HS-5 (cell line): ENCODE data around the gene C3orf52.

Experiments used
- DNase-seq: peaks from one replicate; pipeline ENCODE4 v3.0.0-alpha.2; 2012; ENCODE audit warnings: low read depth

Gene C3orf52

DNA sequence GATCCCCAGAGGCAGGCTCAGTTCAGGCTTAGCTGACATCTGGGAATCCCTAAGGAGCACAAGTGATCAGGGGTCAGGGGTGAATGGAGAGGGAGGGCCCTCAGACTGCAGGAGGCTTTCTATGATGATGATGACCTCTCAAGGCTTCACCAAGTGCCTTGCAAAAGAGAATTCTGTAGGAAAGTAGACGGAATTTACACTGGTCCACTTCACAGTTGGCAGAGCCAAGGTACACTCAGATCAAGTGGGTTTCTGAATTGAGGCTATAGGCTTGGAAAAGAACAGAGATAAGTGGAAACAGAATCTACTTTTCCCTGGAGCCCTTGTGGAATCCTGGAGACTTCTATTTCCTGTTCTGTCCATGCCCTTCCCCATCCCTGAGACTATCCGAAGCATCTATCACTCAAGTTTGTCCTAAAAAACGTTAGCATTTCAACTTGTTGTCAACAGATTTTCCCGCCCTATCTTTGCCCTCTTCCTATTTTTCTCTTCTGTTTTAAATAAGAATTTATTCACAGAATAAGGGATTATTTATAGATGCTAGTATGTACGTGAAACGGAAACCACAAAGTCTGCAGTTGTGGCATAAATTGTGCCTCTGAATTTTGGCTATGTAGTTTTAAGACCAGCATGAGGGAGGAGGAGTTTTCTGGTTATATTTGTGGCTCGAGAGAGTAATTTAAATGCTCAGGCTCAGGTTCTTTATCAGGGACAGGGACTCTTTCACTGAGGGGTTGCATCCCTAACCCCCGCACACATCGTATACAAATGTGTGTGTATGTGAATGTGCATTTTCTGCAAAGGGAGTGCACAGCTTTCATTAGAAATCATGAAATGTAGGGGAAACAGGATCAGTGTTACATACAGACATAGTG is 34.0 kb downstream of the C3orf52 start:
- DNase-seq, result no peak

GRCh38 chr3:112121577-112122547 is 35.7 kb downstream of the C3orf52 start:
- DNase-seq, result no peak

- DNase-seq, result no peak
Observed at GRCh38 chr3:112122870-112123269, 36.7 kb downstream of the C3orf52 start.

DNA sequence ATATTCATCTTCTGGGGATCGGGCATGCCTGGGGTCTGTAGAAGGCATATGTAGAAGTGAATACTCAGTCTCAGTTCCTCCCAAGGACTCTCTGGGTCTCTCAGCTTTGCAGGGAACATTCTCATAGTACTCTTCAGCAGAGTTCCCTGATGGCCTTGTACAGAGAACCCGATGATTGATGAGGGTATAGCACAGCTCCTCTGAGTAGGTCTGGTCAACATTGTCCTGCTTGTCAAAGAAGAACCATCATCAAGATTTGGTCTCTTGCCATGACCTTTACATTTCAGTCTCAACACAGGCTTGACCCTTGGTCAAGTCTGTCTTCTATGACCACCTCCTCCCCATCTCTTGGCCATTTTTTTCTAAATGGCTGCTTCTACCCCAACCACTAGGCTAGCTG is 37.4 kb downstream of the C3orf52 start:
- DNase-seq, result no peak

DNA sequence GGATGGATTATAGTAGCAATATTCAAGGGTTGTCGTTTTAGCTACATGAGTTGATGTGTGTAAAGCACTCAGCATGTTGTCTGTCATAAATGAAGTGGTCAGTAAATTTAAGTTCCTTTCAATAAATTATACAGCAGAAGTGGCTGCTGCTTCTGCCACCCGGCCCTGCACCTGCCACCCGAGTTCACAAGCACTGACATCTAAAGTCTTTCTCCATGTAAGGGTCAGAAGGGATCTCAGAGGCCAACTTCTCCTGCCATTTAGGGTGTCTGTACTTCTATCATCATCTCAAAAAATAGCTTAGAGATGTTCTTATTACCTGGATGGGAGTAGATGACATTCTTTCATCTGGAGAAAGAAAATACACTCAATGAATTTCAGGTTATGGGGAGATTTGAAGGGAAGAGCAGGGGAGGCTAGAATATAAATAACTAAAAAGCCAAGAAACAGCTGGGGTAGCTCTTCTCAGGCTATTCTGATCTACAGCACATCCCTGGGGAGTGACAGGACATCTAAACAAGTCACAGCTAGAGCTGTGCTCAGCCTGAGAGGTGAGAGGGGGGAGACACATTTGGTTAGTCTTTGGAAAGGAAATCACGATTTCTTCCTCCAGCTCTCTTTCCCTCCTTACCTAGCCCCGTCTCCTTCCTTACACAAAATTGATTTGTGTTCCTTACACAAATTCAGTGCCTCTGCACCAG is 38.9 kb downstream of the C3orf52 start:
- DNase-seq, result no peak

GRCh38 chr3:112126511-112126911 is 40.3 kb downstream of the C3orf52 start:
- DNase-seq, result no peak

- DNase-seq, result no peak
Observed at GRCh38 chr3:112127522-112128494, 41.6 kb downstream of the C3orf52 start.

DNA sequence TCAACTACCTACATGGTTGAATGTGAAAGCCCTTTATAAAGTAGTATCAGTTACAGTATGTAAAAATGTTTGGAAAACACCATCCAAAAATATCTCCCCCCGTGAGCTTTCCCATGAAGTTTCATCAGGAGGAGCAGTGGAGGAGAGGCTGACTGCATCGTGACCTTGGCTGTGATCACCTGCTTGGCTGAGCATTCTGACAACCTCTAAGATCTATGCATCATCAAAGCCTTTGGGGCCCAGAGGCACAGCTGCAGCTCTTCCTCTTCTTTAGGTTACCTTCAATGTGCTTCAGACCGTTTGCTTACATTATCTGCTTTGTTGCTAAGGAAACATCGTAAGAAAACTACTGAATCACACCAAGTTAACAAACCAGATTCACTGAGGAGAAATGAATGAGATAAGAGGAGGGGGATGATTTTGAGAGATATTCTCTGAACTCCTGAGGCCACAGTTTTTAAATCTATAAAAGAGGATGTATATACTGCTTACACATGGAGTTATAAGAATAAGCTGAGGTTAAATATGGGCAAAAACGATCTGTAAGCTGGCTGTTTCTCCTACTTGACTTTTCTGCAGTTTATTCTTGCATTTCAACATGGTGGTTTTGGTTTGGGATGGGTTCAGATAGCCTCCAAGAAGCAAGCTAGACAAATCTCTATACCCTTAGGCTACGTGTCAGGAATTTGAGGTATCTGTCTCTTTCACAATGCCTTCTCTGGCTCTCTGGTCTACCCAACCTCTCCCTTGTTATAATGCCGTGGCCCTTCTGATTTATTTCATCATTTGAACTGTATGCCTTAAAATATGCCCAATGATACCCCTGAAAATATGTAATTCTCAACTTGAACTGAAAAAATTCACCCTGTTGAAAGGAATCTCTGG is 42.9 kb downstream of the C3orf52 start:
- no peak for DNase-seq

GRCh38 chr3:112129925-112130637 is 43.9 kb downstream of the C3orf52 start:
- DNase-seq, result no peak

DNA sequence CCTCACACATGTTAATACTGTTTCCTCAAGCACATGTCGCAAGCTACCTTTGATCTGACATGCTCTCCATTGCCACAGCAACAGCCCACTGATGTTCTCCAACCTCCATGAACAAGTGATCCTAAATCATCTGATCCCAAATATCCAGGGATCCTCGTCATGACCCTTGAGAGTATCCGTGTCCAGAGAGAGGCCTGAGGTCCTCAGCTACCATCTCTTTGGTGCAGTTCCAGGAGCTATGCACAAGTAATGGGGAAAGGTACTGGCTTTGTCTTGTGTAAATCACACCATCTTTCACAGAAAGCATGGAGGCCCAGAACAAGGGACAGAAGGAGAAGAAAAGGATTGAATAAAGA is 44.4 kb downstream of the C3orf52 start:
- DNase-seq, result no peak

GRCh38 chr3:112131111-112131510 is 44.9 kb downstream of the C3orf52 start:
- DNase-seq, result no peak

DNA sequence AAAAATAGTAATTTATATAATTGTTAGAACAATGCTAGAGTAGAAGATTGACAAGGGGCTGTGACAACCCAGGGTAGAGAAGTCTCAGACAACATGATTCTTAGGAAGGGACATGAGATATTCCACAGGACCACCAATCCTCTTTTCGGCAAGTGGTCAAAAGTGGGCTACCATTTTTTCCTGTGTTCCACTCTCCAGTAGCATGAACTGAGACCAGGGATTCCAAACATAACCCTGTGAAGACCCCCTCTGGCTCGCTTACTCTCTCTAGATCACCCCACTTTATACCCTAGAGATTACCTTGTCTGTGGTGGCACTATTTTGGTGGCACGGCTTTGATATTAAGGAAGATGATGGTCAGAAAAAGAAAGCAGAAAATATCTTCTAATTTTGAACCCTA is 45.9 kb downstream of the C3orf52 start:
- DNase-seq, result no peak

DNA sequence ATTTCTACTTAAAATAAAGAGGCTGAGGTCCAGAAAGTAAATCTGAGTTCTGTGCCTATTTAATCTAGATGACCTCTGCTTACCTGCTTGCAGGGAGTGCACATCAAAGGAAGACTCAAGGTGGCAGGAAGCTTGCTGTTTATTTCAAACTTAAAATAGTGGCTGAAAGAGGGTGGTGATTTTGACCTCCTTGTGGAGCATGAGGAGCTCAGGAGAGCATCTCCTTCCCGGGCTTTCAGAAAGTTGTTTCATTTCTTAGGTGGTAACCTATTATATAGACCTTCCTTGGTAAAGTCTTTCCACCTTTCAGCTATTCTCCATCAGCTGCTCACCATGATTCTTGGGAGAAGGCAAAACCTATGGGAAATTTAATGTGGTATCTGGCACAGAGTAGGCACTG is 46.4 kb downstream of the C3orf52 start:
- no peak for DNase-seq

GRCh38 chr3:112132975-112133448 is 46.8 kb downstream of the C3orf52 start, which contains the start of gene GCSAM:
Gene GCSAM, minus strand, starts transcription at chr3:112133248. Its CDS starts 128 bp downstream, at chr3:112133120.
- no peak for DNase-seq

DNA sequence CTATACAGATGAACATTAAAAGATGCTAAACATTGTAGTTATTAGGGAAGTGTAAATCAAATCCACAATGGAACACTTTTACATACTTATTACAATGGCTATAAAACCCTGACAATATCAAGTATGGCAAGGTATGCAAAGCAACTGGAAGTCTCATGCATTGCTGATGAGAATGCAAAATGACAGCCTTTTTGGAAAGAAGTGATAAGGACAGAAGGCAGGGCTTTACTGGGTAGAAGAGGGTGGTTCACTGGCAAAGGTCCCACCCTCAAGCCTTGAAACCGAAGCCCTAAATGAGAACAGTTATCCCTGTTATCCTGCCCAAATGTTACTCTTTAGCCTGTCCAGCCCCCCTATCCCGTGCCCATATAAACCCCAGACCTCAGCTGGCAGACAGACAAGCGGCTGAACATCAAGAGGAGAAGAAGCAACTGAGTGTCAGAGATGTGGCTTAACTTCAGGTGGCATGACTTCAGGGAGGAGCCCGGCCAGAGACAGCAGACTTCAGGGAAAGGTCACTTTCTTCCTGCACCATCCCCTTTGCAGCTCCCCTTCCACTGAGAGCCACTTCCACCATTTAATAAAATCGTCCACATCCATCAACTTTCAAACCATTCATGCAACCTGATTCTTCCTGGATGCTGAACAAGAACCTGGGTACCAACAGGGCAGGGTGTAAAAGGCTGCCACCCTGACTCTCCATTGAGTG is 47.6 kb downstream of the C3orf52 start:
- DNase-seq, result no peak

DNA sequence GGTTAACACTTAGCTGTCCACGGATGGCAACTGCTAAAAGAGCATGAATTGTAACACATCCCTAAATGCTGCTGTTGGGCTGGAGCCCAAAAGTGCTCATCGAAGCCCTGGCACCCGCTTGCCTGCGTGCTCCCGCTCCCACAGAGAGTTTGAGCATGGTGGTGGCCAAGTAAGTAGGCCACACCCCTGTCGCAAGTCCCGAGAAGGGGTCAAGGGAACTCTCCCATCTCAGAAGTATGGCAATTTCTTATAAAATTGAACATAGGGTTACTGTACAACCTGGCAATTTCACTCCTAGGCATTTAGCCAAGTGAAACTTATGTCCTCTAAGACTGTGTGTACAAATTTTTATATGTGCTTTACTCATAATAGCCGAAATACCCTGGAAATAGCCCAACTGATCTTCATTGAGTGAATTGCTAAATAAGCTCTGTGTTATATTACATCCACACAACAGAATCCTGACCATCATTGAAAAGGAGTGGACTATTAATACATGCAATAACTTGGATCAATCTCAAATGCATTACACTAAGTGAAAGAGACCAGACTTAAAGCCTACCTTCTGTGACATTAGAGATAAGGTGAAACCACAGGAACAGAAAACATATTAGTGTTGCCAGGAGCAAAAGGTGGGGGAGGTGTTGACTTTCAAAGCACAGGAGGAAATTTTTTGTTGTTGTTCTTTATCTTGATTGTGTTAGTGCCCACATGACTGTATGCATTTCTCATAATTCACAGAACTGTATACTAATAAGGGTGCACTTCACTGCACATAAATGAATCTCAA is 48.3 kb downstream of the C3orf52 start:
- DNase-seq, result no peak

DNA sequence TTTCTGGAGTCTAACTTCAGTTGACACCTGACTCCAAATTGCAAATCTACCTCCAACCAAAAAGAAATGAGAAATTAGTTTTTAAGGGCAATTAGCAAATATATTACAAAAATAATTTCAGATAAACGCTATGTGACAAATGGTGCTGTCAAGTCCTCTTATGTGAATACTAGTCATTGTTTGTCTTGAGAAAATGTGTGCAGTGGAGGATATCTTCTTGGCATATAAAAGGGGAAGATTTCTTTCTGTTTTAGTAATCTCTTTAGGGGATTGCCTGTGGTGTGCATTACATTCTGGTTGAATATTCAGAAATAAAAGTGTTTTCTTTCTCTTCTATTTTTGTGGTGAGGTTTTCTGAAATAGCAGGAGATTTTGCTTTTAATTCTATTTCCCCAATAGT is 49.9 kb downstream of the C3orf52 start:
- DNase-seq, result no peak
